Measurements from ENCODE around the gene CUX1.
A peak's percentile ranks its signal among the peaks of the same experiment; 100 is the strongest.

CUX1 gene

GRCh38 chr7:101953248-101953819 is 135.9 kb downstream of the CUX1 start:
- peak; percentile 50 for DNase-seq (ENCODE audit: low read depth)
- H3K4me3 ChIP-seq (ENCODE audit: low read depth, low read length): no peak overlapping the region
- TF ChIP-seq, protein P1, sequence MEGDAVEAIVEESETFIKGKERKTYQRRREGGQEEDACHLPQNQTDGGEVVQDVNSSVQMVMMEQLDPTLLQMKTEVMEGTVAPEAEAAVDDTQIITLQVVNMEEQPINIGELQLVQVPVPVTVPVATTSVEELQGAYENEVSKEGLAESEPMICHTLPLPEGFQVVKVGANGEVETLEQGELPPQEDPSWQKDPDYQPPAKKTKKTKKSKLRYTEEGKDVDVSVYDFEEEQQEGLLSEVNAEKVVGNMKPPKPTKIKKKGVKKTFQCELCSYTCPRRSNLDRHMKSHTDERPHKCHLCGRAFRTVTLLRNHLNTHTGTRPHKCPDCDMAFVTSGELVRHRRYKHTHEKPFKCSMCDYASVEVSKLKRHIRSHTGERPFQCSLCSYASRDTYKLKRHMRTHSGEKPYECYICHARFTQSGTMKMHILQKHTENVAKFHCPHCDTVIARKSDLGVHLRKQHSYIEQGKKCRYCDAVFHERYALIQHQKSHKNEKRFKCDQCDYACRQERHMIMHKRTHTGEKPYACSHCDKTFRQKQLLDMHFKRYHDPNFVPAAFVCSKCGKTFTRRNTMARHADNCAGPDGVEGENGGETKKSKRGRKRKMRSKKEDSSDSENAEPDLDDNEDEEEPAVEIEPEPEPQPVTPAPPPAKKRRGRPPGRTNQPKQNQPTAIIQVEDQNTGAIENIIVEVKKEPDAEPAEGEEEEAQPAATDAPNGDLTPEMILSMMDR (IDR thresholded peaks at IDR 0.05; ENCODE audit: low read depth, low read length, missing control alignments): no peak

GRCh38 chr7:101954499-101954898 is 137.1 kb downstream of the CUX1 start:
- no peak overlapping the region for H3K4me3 ChIP-seq (ENCODE audit: low read depth, low read length)
- no peak for DNase-seq (ENCODE audit: low read depth)
- TF ChIP-seq, protein P1 (IDR thresholded peaks at IDR 0.05; ENCODE audit: low read depth, low read length, missing control alignments): no peak

DNA sequence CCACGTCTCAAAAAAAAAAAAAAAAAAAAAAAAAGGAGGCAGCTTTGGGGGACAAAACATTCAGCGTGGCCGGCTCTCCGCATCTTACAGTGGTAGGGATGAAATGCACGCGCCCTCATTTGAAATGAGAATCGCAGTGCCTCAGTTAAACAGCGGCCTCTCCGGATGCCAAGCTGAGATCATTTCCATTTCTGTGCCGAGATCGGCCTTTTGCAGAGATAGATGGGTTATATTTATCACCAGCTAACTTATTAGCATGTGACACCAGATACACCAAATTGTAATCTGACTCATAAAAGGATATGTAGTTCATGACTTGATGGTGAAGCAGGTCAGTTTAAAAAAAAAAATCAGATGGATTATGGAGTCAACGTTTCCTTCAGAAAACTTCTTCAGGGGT is 138.7 kb downstream of the CUX1 start:
- H3K4me3 ChIP-seq (ENCODE audit: low read depth, low read length): no peak overlapping the region
- TF ChIP-seq, protein P1 (IDR thresholded peaks at IDR 0.05; ENCODE audit: low read depth, low read length, missing control alignments): no peak
- no peak for DNase-seq (ENCODE audit: low read depth)

DNA sequence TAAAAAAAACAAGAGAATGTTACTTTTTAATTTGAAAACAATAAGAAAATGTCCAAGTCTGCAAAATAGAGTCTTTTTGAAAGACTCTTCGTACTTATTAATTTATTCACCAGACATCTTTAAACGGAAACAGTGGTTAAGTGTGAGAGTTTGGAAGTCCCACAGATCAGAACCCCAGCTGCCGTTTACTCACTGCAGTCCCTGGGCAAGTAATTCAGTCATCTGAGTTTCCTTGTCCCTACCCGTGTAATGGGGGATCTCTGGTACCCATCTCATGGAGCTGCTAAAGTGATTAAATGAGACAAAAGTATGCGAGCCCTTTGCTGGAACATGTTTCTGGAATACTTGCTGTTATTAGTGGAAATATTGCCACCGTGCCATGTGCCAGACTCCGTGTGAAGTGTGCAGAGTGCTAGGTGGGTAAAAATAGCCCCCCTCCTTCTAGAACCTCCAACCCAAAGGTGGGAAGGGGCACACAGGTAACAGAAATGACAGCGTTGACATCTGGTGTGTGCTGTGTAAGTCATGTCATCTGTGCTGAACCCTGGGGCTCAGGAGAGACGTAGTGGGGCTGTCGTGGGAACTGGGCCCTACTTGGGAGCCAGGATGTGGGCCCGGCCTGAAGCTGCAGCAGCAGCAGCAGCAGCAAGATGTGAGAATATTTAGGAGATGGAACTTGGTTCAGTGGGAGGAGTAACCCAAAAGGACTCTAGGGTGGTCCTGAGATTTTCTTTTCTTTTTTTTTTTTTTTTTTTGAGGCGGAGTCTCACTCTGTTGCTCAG is 140.5 kb downstream of the CUX1 start:
- no peak for DNase-seq (ENCODE audit: low read depth)
- TF ChIP-seq, protein P1 (IDR thresholded peaks at IDR 0.05; ENCODE audit: low read depth, low read length, missing control alignments): no peak
- H3K4me3 ChIP-seq (ENCODE audit: low read depth, low read length): no peak overlapping the region

DNA sequence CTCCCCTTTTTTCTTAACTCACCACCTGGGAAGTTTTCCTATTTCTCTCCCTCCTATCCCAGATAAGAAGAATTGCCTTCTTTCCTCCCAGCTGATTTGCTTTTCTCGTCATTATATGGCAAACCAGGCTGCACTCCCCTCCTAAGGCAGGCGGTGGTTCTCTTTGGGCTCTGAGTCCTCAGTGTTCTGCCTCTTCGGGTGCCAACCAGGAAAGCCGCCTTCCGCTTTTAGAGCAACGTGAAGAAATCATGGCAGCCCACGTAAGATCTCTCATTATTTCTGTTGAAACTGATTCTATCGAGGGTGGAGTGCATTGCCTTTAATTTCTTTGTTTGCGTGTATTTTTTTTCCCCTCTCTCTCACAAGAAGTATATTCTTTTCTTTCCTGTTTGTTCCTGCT is 141.9 kb downstream of the CUX1 start:
- no peak for DNase-seq (ENCODE audit: low read depth)
- H3K4me3 ChIP-seq (ENCODE audit: low read depth, low read length): no peak overlapping the region
- TF ChIP-seq, protein P1 (IDR thresholded peaks at IDR 0.05; ENCODE audit: low read depth, low read length, missing control alignments): no peak

- TF ChIP-seq, protein P1 (IDR thresholded peaks at IDR 0.05; ENCODE audit: low read depth, low read length, missing control alignments): no peak
- no peak for DNase-seq (ENCODE audit: low read depth)
- no peak overlapping the region for H3K4me3 ChIP-seq (ENCODE audit: low read depth, low read length)
Measured at GRCh38 chr7:101959829-101960228, 142.4 kb downstream of the CUX1 start.

GRCh38 chr7:101960323-101960722 is 142.9 kb downstream of the CUX1 start:
- H3K4me3 ChIP-seq (ENCODE audit: low read depth, low read length): no peak overlapping the region
- TF ChIP-seq, protein P1 (IDR thresholded peaks at IDR 0.05; ENCODE audit: low read depth, low read length, missing control alignments): no peak
- DNase-seq (ENCODE audit: low read depth): no peak

Measured in GM12864 (cell line).